VCaP (cell line): Measurements from ENCODE around the gene HOXD8.

ENCODE experiments used
- H3K27ac ChIP-seq: fragments of 450-650 bp; 2 replicates; pipeline ENCODE4 v1.5.1; 2017
- CTCF ChIP-seq: fragments of 450-650 bp; conservative IDR thresholded peaks from 2 replicates; pipeline ENCODE4 v1.5.1; 2017; ENCODE audit warnings: mild to moderate bottlenecking, moderate library complexity

Gene HOXD8

GRCh38 chr2:176128172-176128981 lies 1.1 kb upstream of the HOXD8 start:
- H3K27ac ChIP-seq: no peak overlapping the region
- no peak for TF ChIP-seq CTCF

- peak overlapping the region; percentile 82 for H3K27ac ChIP-seq
- no peak for TF ChIP-seq CTCF
Measured at GRCh38 chr2:176129813-176130146, 275 bp downstream of the HOXD8 start.

GRCh38 chr2:176130147-176130956 lies 847 bp downstream of the HOXD8 start:
- H3K27ac ChIP-seq: peak overlapping the region; percentile 82

GRCh38 chr2:176130957-176131847 lies 1.7 kb downstream of the HOXD8 start:
- no peak for TF ChIP-seq CTCF
- peak overlapping the region; percentile 82 for H3K27ac ChIP-seq

More at GRCh38 chr2:176130147-176130956, 847 bp downstream of the HOXD8 start:
- no peak; the same call in 1 of the 2 replicates for TF ChIP-seq CTCF

GRCh38 chr2:176131848-176132158 lies 2.3 kb downstream of the HOXD8 start:
- TF ChIP-seq CTCF: no peak
- H3K27ac ChIP-seq: no peak overlapping the region

GRCh38 chr2:176132205-176133171 lies 3.0 kb downstream of the HOXD8 start:
- no peak for TF ChIP-seq CTCF
- no peak overlapping the region for H3K27ac ChIP-seq
